ENCODE results near the gene PSMD5. TPM values are rescaled to one million over a fixed set of nuclear protein-coding genes. Genes with fewer than 3 reads are reported as not detected.

Gene PSMD5
- total and polyA plus RNA-seq, 11 donors = 4.8 to 17.9 (median 13.4) TPM

DNA sequence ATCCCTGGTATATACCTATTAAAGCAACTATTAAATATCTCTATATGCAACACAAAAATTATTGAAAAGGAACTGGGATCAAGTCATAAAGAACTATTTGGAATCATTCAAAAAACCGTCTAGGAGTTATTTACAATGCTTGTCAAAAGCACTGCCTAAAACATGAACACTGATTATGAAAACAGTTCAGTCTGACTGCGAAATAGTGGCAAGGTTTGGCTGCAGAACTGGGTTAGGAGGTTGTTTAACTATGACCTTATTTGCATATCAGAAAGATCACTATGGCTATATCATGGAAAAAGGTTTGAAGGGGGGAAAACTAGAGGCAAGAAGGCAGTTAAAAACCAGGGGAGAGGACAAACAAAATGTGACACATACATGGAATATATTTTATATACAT is 61.5 kb downstream of the PSMD5 start:
- intact Hi-C loops (cut with DNase I) = no loop called here
- H3K27me3 ChIP-seq = no peaks in the 10 kb centered on the region
- H3K27ac ChIP-seq = no peak overlapping the region
- no peaks in the 10 kb centered on the region for H3K9me3 ChIP-seq
- peaks cover 0 to 20% (median 0%) of the 10 kb centered on the region in 12 donors for H3K4me1 ChIP-seq
- H3K36me3 ChIP-seq = peaks cover 0 to 84% (median 52%) of the 10 kb centered on the region in 9 donors
- 93 to 97% (median 95%) methylated on average over 2 of the region's 2 CpGs for WGBS, 4 donors
- no peak overlapping the region for H3K4me3 ChIP-seq
- ATAC-seq = no peak
- DNase-seq = no peak
- TF ChIP-seq POLR2A (IDR thresholded peaks at IDR 0.05) = no peak
- TF ChIP-seq, protein P1, sequence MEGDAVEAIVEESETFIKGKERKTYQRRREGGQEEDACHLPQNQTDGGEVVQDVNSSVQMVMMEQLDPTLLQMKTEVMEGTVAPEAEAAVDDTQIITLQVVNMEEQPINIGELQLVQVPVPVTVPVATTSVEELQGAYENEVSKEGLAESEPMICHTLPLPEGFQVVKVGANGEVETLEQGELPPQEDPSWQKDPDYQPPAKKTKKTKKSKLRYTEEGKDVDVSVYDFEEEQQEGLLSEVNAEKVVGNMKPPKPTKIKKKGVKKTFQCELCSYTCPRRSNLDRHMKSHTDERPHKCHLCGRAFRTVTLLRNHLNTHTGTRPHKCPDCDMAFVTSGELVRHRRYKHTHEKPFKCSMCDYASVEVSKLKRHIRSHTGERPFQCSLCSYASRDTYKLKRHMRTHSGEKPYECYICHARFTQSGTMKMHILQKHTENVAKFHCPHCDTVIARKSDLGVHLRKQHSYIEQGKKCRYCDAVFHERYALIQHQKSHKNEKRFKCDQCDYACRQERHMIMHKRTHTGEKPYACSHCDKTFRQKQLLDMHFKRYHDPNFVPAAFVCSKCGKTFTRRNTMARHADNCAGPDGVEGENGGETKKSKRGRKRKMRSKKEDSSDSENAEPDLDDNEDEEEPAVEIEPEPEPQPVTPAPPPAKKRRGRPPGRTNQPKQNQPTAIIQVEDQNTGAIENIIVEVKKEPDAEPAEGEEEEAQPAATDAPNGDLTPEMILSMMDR (IDR thresholded peaks at IDR 0.05) = no peak

DNA sequence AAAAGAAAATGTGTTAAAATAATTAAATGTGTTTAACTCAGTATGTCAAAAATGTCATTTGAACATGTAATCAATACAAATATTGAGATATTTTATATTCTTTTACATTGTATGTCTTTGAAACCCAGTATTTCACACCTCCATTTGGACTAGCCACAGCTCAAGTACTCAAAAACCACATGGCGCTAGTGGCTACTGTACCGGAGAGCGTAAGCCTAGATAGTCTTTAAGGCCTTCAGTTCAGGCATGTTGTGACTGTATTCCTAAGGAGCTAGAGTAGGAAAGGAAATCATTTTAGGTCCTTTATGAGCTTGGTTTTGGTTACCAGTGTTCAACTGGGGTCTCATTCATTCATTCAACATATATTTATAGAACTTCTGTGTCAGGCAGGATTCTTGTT is 62.4 kb downstream of the PSMD5 start:
- peaks cover 0 to 84% (median 52%) of the 10 kb centered on the region in 9 donors for H3K36me3 ChIP-seq
- intact Hi-C loops (cut with DNase I) = no loop called here
- no peak for DNase-seq
- WGBS, 4 donors = 92 to 99% (median 96%) methylated on average over 3 of the region's 3 CpGs
- H3K4me3 ChIP-seq = no peak overlapping the region
- no peaks in the 10 kb centered on the region for H3K27me3 ChIP-seq
- no peaks in the 10 kb centered on the region for H3K9me3 ChIP-seq
- TF ChIP-seq, protein P1 (IDR thresholded peaks at IDR 0.05) = no peak
- TF ChIP-seq POLR2A (IDR thresholded peaks at IDR 0.05) = no peak
- no peak for ATAC-seq
- H3K4me1 ChIP-seq = peaks cover 0 to 11% (median 0%) of the 10 kb centered on the region in 12 donors
- H3K27ac ChIP-seq = no peak overlapping the region

DNA sequence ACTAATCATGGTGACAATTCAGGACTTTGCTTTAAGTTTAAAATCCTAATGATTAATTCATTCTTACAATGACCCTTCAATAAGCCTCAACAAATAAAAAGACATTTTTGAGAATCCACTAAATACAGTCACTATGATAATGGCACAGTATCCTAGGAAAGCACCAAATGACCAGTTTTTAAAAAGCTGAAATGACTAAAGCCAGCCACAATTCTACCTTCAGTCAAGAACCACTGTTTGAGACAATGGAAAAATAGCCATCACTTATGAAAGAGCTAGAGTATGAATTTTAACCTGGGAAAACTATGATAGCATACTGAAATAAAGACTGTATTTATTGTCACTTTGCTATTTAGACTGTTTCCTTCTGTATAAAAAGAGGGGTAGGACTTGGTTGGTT is 63.5 kb downstream of the PSMD5 start:
- H3K27me3 ChIP-seq = no peaks in the 10 kb centered on the region
- DNase-seq (no peak), ATAC-seq (no peak)
- TF ChIP-seq, protein P1 (IDR thresholded peaks at IDR 0.05) = no peak
- TF ChIP-seq POLR2A (IDR thresholded peaks at IDR 0.05) = no peak
- peaks cover 0 to 85% (median 53%) of the 10 kb centered on the region in 9 donors for H3K36me3 ChIP-seq
- intact Hi-C loops (cut with DNase I) = no loop called here
- H3K27ac ChIP-seq = no peak overlapping the region
- H3K9me3 ChIP-seq = no peaks in the 10 kb centered on the region
- peaks cover 0 to 10% (median 0%) of the 10 kb centered on the region in 12 donors for H3K4me1 ChIP-seq
- H3K4me3 ChIP-seq = no peak overlapping the region

DNA sequence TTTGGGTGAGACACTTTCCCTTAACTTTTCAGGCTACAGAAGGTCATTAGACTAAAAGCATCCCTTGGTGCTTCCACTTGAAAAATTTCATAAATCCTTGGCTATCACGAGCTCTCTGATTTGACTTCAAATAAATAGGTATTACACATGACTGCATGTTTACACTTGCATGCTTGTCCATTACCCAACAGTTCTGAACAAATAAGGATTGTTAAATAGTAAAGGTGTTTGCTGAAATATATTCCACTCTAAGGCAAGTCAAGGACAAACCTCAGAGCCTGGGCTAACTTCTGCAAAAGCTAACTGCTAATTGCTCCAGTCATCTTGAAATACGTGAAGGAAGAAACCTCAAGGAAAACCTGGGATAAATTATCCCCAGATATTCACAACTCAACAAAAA is 64.0 kb downstream of the PSMD5 start:
- Histone ChIP-seq H3K36me3 (peaks cover 0 to 85% (median 57%) of the 10 kb centered on the region in 9 donors), H3K27ac (no peak overlapping the region), H3K4me3 (no peak overlapping the region), H3K9me3 (no peaks in the 10 kb centered on the region), H3K4me1 (peaks cover 0 to 10% (median 0%) of the 10 kb centered on the region in 12 donors), H3K27me3 (no peaks in the 10 kb centered on the region)
- DNase-seq = no peak
- ATAC-seq = no peak
- intact Hi-C loops (cut with DNase I) = no loop called here
- TF ChIP-seq POLR2A (IDR thresholded peaks at IDR 0.05) = no peak
- TF ChIP-seq, protein P1 (IDR thresholded peaks at IDR 0.05) = no peak
- WGBS, 4 donors = 84 to 96% (median 91%) methylated on average over 2 of the region's 2 CpGs

All from heart left ventricle (tissue), 16 donors.